Measurements from ENCODE around the gene NEO1.

The NEO1 gene

DNA sequence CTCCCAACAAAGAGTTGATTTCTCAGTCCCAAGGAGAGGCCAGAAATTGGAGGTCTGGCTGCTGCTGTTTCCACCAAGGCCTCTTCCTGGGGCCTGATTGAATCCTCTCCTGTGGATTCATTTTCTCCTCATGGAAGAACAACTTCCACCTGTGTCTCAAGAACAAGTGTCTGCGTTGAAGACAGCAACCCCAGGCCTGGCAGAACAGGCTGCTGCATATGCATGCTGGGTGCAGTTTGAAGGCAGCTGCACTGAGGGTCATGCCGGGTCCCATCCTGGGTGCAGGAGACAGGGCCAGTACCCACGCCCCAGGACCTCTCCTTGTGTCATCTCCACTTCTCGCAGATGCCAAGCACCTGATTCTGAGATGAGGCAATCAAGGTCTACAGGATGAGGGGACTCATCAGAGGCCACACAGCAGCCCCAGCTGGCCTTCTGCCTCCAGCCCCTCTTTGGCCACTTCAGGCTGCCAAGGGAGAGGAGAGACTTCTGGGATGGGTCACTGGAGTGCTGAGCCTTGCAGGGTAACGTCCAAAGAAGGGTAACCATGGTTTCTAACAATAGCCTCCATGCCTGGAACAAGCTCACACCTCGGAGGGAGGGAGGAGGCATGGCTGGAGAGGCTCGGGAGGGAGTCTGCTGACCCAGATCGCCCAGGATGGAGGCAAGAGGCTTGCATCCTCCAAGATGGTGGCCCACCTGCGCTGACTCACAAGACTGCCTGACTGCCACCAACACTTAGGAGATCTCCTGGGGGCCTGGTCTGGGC is 286.5 kb downstream of the NEO1 start:
- Histone ChIP-seq H2BK5ac (ENCODE audit: low read depth, low read length, poor library complexity, severe bottlenecking) (no peak overlapping the region), H3K4ac (ENCODE audit: low read depth in 1 of 2, low read length in 2 of 2) (no peak overlapping the region), H3K23ac (ENCODE audit: low read length in 2 of 2) (no peak overlapping the region), H3K9ac (ENCODE audit: low read length) (no peak overlapping the region), H3K27me3 (ENCODE audit: control insufficient read depth in 1 of 2, insufficient read depth in 1 of 2, low read length in 2 of 2) (peaks cover 32 to 64% of the 10 kb centered on the region in 2 experiments), H2BK12ac (ENCODE audit: low read length in 2 of 2) (no peak overlapping the region), H2AFZ (ENCODE audit: low read depth, low read length) (no peak overlapping the region), H3K4me2 (ENCODE audit: low read length, poor library complexity, severe bottlenecking) (no peak overlapping the region), H3K4me3 (ENCODE audit: insufficient read depth in 1 of 2, low read depth in 1 of 2, low read length in 2 of 2) (no peak overlapping the region), H3K27ac (ENCODE audit: low read length, poor library complexity, severe bottlenecking) (no peak overlapping the region), H3K4me1 (ENCODE audit: control insufficient read depth, insufficient read depth, low read depth, low read length) (peaks cover 2% of the 10 kb centered on the region), H2AK5ac (ENCODE audit: low read length, severe bottlenecking) (no peak overlapping the region), H3K9me3 (ENCODE audit: control insufficient read depth, low read length) (peaks cover 10% of the 10 kb centered on the region), H4K8ac (ENCODE audit: low read length) (no peak overlapping the region), H3K18ac (ENCODE audit: low read depth in 1 of 2, low read length in 2 of 2) (no peak overlapping the region), H2BK15ac (ENCODE audit: low read depth, poor library complexity, severe bottlenecking) (no peak overlapping the region), H3K14ac (ENCODE audit: low read length in 2 of 2) (no peak overlapping the region), H4K91ac (ENCODE audit: low read length) (no peak overlapping the region), H3K36me3 (ENCODE audit: control insufficient read depth in 1 of 2, insufficient read depth in 2 of 2, low read depth in 1 of 2, low read length in 2 of 2) (no peaks in the 10 kb centered on the region), H3K79me1 (replicated peaks; ENCODE audit: low read length, poor library complexity, severe bottlenecking) (no peaks in the 10 kb centered on the region), H2BK120ac (ENCODE audit: low read depth, low read length) (no peak overlapping the region)
- no peak for DNase-seq
- WGBS, result 86% methylated on average over 9 of the region's 9 CpGs

DNA sequence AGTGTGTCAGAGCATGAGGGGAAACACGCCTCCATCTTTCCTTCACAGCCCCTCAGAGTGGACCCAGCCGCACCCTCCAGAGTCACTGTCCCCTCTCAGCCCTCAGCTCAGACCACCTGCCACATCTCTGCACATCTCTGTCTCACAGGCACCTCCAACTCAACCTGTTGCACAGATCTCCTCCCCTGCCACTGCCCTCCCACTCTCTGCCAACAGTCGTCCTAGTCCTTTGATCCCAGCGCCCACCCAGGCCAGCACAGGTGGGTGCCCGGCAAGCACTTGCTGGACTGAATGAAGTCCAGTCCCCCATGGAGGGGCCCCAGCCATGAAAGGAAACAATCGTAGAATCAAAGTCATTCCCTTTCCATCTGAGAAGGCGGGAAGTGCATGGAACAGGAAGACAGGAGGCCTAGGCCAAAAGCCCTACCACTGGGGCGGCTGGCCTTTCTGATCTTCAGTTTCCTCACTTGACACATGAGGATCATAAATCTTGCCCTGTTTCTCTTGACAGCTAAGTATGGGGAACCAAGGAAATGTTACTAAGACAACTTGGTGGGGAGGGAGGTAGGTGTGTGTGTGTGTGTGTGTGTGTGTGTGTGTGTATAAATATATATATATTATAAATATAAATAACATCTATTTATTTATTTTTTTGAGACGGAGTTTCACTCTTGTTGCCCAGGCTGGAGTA is 288.4 kb downstream of the NEO1 start:
- H3K9me3 ChIP-seq (ENCODE audit: control insufficient read depth, low read length), result peaks cover 10% of the 10 kb centered on the region
- H4K8ac ChIP-seq (ENCODE audit: low read length), result no peak overlapping the region
- no peak overlapping the region for H2AK5ac ChIP-seq (ENCODE audit: low read length, severe bottlenecking)
- 87% methylated on average over 9 of the region's 9 CpGs for WGBS
- no peak overlapping the region for H3K4me3 ChIP-seq (ENCODE audit: insufficient read depth in 1 of 2, low read depth in 1 of 2, low read length in 2 of 2)
- no peak overlapping the region for H3K4ac ChIP-seq (ENCODE audit: low read depth in 1 of 2, low read length in 2 of 2)
- H3K4me2 ChIP-seq (ENCODE audit: low read length, poor library complexity, severe bottlenecking), result no peak overlapping the region
- no peak overlapping the region for H2AFZ ChIP-seq (ENCODE audit: low read depth, low read length)
- H2BK120ac ChIP-seq (ENCODE audit: low read depth, low read length), result no peak overlapping the region
- no peak overlapping the region for H3K18ac ChIP-seq (ENCODE audit: low read depth in 1 of 2, low read length in 2 of 2)
- H3K23ac ChIP-seq (ENCODE audit: low read length in 2 of 2), result no peak overlapping the region
- H3K27ac ChIP-seq (ENCODE audit: low read length, poor library complexity, severe bottlenecking), result no peak overlapping the region
- H3K79me1 ChIP-seq (replicated peaks; ENCODE audit: low read length, poor library complexity, severe bottlenecking), result no peaks in the 10 kb centered on the region
- no peak overlapping the region for H2BK12ac ChIP-seq (ENCODE audit: low read length in 2 of 2)
- H3K4me1 ChIP-seq (ENCODE audit: control insufficient read depth, insufficient read depth, low read depth, low read length), result peaks cover 7% of the 10 kb centered on the region
- H3K14ac ChIP-seq (ENCODE audit: low read length in 2 of 2), result no peak overlapping the region
- H3K9ac ChIP-seq (ENCODE audit: low read length), result no peak overlapping the region
- no peak overlapping the region for H4K91ac ChIP-seq (ENCODE audit: low read length)
- no peak overlapping the region for H2BK15ac ChIP-seq (ENCODE audit: low read depth, poor library complexity, severe bottlenecking)
- DNase-seq, result no peak
- H2BK5ac ChIP-seq (ENCODE audit: low read depth, low read length, poor library complexity, severe bottlenecking), result no peak overlapping the region
- H3K36me3 ChIP-seq (ENCODE audit: control insufficient read depth in 1 of 2, insufficient read depth in 2 of 2, low read depth in 1 of 2, low read length in 2 of 2), result no peaks in the 10 kb centered on the region
- peaks cover 32 to 62% of the 10 kb centered on the region in 2 experiments for H3K27me3 ChIP-seq (ENCODE audit: control insufficient read depth in 1 of 2, insufficient read depth in 1 of 2, low read length in 2 of 2)

DNA sequence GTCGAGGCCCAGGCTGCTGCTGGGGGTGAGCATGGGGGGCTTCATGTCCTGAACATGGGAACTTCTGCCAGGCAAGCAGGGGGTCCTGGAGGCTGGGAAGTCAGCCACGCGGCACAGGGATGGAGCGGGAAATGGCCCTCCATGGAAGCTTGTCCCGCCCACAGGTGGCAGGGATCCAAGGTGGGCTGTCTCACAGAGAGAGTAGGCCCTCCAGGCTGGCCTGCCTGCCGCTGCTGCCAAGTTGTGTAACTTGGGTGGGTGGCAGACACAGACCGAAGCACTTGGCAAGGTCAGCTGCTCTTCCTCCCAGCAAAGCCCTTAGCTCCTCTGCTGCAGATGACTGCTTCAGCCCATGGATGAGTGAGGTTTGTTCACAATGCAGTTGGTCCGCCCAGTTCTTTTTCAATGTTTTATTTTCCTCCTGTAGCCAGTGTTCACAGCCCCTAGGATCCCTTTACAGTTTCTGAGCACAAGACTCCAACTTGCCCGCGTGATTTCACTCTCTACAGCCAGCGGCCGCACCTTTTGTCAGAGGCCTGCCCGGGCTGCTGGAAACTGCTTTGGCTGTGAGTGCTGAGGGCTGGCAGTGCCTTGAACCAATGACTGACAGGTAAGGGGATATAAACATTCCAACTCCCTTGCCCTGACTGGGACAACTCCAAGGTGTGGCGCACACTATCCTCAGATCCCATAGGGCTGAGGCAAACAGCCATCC is 289.8 kb downstream of the NEO1 start:
- Histone ChIP-seq H2BK5ac (ENCODE audit: low read depth, low read length, poor library complexity, severe bottlenecking) (no peak overlapping the region), H3K27me3 (ENCODE audit: control insufficient read depth in 1 of 2, insufficient read depth in 1 of 2, low read length in 2 of 2) (peaks cover 19 to 60% of the 10 kb centered on the region in 2 experiments), H3K4ac (ENCODE audit: low read depth in 1 of 2, low read length in 2 of 2) (no peak overlapping the region), H3K36me3 (ENCODE audit: control insufficient read depth in 1 of 2, insufficient read depth in 2 of 2, low read depth in 1 of 2, low read length in 2 of 2) (no peaks in the 10 kb centered on the region), H3K23ac (ENCODE audit: low read length in 2 of 2) (no peak overlapping the region), H3K4me1 (ENCODE audit: control insufficient read depth, insufficient read depth, low read depth, low read length) (peaks cover 7% of the 10 kb centered on the region), H3K4me3 (ENCODE audit: insufficient read depth in 1 of 2, low read depth in 1 of 2, low read length in 2 of 2) (no peak overlapping the region), H3K79me1 (replicated peaks; ENCODE audit: low read length, poor library complexity, severe bottlenecking) (no peaks in the 10 kb centered on the region), H2AK5ac (ENCODE audit: low read length, severe bottlenecking) (no peak overlapping the region), H3K18ac (ENCODE audit: low read depth in 1 of 2, low read length in 2 of 2) (no peak overlapping the region), H2BK120ac (ENCODE audit: low read depth, low read length) (no peak overlapping the region), H3K27ac (ENCODE audit: low read length, poor library complexity, severe bottlenecking) (no peak overlapping the region), H3K14ac (ENCODE audit: low read length in 2 of 2) (no peak overlapping the region), H2BK15ac (ENCODE audit: low read depth, poor library complexity, severe bottlenecking) (no peak overlapping the region), H2BK12ac (ENCODE audit: low read length in 2 of 2) (no peak overlapping the region), H3K9ac (ENCODE audit: low read length) (no peak overlapping the region), H3K9me3 (ENCODE audit: control insufficient read depth, low read length) (peaks cover 10% of the 10 kb centered on the region), H2AFZ (ENCODE audit: low read depth, low read length) (no peak overlapping the region), H3K4me2 (ENCODE audit: low read length, poor library complexity, severe bottlenecking) (no peak overlapping the region), H4K91ac (ENCODE audit: low read length) (no peak overlapping the region), H4K8ac (ENCODE audit: low read length) (no peak overlapping the region)
- DNase-seq, result no peak
- 89% methylated on average over 14 of the region's 14 CpGs for WGBS

DNA sequence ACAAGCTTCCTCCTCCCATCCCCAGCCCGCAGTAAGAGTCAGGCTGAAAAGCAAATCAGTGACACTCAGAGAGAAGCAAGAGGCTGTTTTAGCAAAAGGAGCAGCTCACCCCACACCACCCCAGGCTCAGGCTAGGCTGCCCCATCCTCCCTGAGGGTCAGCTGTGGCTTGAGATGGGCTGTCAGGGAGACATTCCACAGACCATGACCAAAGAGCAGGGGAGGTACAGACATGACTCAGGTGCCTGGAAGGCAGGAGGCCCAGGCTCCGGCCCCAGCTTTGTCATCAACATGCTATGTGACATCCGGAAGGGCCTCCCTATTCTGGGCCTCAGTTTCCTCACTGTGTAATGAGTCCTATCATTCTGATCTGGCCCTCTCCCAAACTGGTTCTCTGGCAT is 291.8 kb downstream of the NEO1 start:
- Histone ChIP-seq H2BK12ac (ENCODE audit: low read length in 2 of 2) (no peak overlapping the region), H3K14ac (ENCODE audit: low read length in 2 of 2) (no peak overlapping the region), H3K9me3 (ENCODE audit: control insufficient read depth, low read length) (peaks cover 10% of the 10 kb centered on the region), H2AK5ac (ENCODE audit: low read length, severe bottlenecking) (no peak overlapping the region), H3K18ac (ENCODE audit: low read depth in 1 of 2, low read length in 2 of 2) (no peak overlapping the region), H3K4me2 (ENCODE audit: low read length, poor library complexity, severe bottlenecking) (no peak overlapping the region), H2BK120ac (ENCODE audit: low read depth, low read length) (no peak overlapping the region), H4K8ac (ENCODE audit: low read length) (no peak overlapping the region), H3K9ac (ENCODE audit: low read length) (no peak overlapping the region), H3K27me3 (ENCODE audit: control insufficient read depth in 1 of 2, insufficient read depth in 1 of 2, low read length in 2 of 2) (peaks cover 19 to 60% of the 10 kb centered on the region in 2 experiments), H4K91ac (ENCODE audit: low read length) (no peak overlapping the region), H2AFZ (ENCODE audit: low read depth, low read length) (no peak overlapping the region), H3K79me1 (replicated peaks; ENCODE audit: low read length, poor library complexity, severe bottlenecking) (no peaks in the 10 kb centered on the region), H3K27ac (ENCODE audit: low read length, poor library complexity, severe bottlenecking) (no peak overlapping the region), H3K23ac (ENCODE audit: low read length in 2 of 2) (no peak overlapping the region), H3K4me1 (ENCODE audit: control insufficient read depth, insufficient read depth, low read depth, low read length) (peaks cover 7% of the 10 kb centered on the region), H3K4ac (ENCODE audit: low read depth in 1 of 2, low read length in 2 of 2) (no peak overlapping the region), H2BK5ac (ENCODE audit: low read depth, low read length, poor library complexity, severe bottlenecking) (no peak overlapping the region), H3K4me3 (ENCODE audit: insufficient read depth in 1 of 2, low read depth in 1 of 2, low read length in 2 of 2) (no peak overlapping the region), H3K36me3 (ENCODE audit: control insufficient read depth in 1 of 2, insufficient read depth in 2 of 2, low read depth in 1 of 2, low read length in 2 of 2) (no peaks in the 10 kb centered on the region), H2BK15ac (ENCODE audit: low read depth, poor library complexity, severe bottlenecking) (no peak overlapping the region)
- WGBS, result 41% methylated on average over 3 of the region's 3 CpGs
- DNase-seq, result peak; percentile 22
